GM11168 (cell line): ENCODE data around the gene ULBP2.

Experiments used
- in situ Hi-C: fragments of 300-500 bp; cut with MboI; formaldehyde crosslinking; loops from one replicate; pipeline ENCODE4 v1.12.0; 2022; ENCODE audit warnings: low sequenced_read_pairs; ENCODE audit not compliant: unreplicated experiment

ULBP2 gene

GRCh38 chr6:149941583-149942460, at the start of gene ULBP2:
TSS of gene ULBP2 (plus strand) at chr6:149942014. CDS start at chr6:149942073, 59 bp downstream.
- in situ Hi-C loops = no loop called here

GRCh38 chr6:149895048-149895590, 46.7 kb upstream of the ULBP2 start:
- in situ Hi-C loops = no loop called here

GRCh38 chr6:149895833-149896271, 46.0 kb upstream of the ULBP2 start:
- in situ Hi-C loops = no loop called here

- in situ Hi-C loops = no loop called here
These were observed 45.3 kb upstream of the ULBP2 start for GRCh38 chr6:149896491-149896890.

- in situ Hi-C loops = no loop called here
These were observed 44.7 kb upstream of the ULBP2 start for GRCh38 chr6:149897015-149897697.

GRCh38 chr6:149897855-149898744, 43.7 kb upstream of the ULBP2 start, which contains the start of gene RAET1E:
TSS of gene RAET1E (minus strand) at chr6:149898113. CDS start at chr6:149890901, 7,212 bp downstream.
- in situ Hi-C loops = no loop called here

GRCh38 chr6:149898966-149899365, 42.8 kb upstream of the ULBP2 start:
- in situ Hi-C loops = no loop called here

- in situ Hi-C loops = no loop called here
These were observed 42.3 kb upstream of the ULBP2 start for GRCh38 chr6:149899486-149899885.

- in situ Hi-C loops = no loop called here
These were observed 41.7 kb upstream of the ULBP2 start for GRCh38 chr6:149899926-149900619.

GRCh38 chr6:149900620-149901443, 41.0 kb upstream of the ULBP2 start:
- in situ Hi-C loops = no loop called here

- in situ Hi-C loops = no loop called here
These were observed 40.2 kb upstream of the ULBP2 start for GRCh38 chr6:149901444-149902140.

- in situ Hi-C loops = no loop called here
These were observed 37.7 kb upstream of the ULBP2 start for GRCh38 chr6:149903938-149904611.

- in situ Hi-C loops = no loop called here
These were observed 37.0 kb upstream of the ULBP2 start for GRCh38 chr6:149904661-149905370.

- in situ Hi-C loops = no loop called here
These were observed 36.4 kb upstream of the ULBP2 start for GRCh38 chr6:149905371-149905910.

- in situ Hi-C loops = no loop called here
These were observed 35.9 kb upstream of the ULBP2 start for GRCh38 chr6:149905911-149906371.

GRCh38 chr6:149906405-149906804, 35.4 kb upstream of the ULBP2 start:
- in situ Hi-C loops = no loop called here
